NCI-H345 treated with DMSO at 0.1 percent for 48 hours (cell line): ENCODE measurements around the gene RHOXF2.
"Not testable (repeated sequence)": the region's sequence is repeated elsewhere in the genome, so short reads cannot be mapped to it uniquely, and the experiment has no call there.

ENCODE experiments used
- DNase-seq: peaks from one replicate; lab custom pipeline; 2025; ENCODE audit not compliant: unreplicated experiment; lab: John Stamatoyannopoulos, UW

RHOXF2 gene

DNA sequence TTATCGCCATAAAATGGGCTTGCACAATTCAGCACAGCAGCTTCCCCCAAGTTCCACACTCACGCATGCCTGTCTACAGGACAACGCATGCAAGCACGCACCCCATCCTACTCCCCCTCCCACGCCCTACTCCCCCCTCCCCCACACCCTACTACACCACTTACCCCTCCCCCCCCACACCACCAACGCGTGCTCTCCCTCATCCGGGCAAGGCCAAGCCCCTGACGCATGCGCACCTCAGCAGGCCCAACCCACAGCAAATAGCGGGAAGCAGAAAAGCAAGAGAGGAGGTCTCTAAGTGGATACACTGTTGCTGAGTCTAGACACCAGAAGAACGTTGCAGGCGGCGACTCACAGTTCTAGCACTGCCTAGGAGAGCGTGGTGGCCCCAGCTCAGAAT is at the start of gene RHOXF2:
Gene RHOXF2, plus strand, starts transcription at position 301 of the 400 bp plus-strand sequence. CDS start 138 bp downstream, outside the sequence.
- not testable (repeated sequence) for DNase-seq

- no peak for DNase-seq
These were observed 49.0 kb upstream of the RHOXF2 start for GRCh38 chrX:120109378-120109777.

- no peak for DNase-seq
These were observed 46.8 kb upstream of the RHOXF2 start for GRCh38 chrX:120111611-120112010.

DNA sequence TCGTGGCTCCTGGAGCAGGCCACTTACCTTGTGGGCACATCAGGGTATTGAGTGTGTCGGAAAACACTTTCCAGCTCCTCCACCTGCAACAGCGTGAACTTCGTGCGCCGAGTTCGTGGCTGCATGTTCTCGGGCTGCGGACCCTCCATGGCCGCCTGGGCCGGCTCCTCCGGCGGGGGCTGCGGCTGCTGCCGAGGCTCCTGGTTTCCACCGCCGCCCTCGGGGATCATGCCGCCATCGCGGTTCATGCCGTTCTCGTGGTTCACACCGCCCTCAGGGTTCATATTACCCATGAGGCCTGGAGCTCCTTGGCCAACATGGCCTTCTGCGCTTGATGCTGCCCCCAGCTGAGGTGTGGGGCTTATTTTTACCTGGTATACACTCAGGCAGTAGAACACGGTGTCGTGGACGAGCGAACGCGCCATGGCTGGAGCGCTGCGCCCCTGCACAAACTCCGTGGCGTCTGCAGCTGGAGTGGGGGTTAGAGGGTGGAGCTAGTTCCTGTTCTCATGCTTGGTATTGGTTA is 42.9 kb upstream of the RHOXF2 start, which contains the start of gene RHOXF1:
Gene RHOXF1, minus strand, starts transcription at position 476 of the 526 bp plus-strand sequence. Its CDS starts 51 bp downstream, at position 425.
- DNase-seq = no peak

DNA sequence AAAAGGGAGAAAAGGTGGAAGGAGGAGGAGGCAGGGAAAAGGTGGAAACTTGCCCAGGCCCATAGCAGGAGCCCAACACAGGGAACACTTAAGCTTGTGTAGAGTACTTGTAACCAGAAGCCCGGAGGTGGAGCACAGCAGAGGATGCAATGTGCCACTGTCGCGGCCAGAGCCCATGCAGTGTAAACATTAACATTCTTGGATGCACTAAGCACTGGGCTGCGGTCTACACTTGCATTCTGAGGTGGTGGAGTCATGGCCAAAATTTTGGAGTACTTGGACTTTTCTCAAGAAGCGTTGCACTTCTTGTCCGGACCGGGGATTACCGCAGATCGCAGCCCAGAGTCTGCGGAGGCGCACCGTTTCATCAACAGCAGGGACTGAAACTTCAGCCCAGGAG is 38.2 kb upstream of the RHOXF2 start:
- no peak for DNase-seq

DNA sequence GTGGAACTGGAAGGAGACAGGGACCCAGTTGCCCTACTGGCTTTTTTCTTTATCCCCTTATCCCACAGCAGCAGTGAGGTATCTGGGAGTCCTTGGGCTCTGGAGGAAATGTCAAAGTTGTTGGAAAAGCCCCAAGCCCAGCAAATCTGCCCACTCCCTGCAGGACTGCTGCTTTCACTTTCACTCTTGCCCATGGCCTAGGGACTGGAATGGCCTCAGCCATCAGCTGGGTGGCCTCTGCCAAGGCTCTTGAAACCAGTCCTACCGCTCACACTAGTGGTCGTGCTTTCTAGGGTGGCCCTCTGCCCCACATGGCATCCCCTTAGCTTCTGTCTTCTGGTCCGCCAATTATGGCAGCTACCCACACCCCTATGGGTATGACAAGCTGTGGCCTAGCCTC is 33.0 kb upstream of the RHOXF2 start:
- no peak for DNase-seq

GRCh38 chrX:120128306-120128846 is 30.0 kb upstream of the RHOXF2 start:
- DNase-seq = not testable (repeated sequence)

DNA sequence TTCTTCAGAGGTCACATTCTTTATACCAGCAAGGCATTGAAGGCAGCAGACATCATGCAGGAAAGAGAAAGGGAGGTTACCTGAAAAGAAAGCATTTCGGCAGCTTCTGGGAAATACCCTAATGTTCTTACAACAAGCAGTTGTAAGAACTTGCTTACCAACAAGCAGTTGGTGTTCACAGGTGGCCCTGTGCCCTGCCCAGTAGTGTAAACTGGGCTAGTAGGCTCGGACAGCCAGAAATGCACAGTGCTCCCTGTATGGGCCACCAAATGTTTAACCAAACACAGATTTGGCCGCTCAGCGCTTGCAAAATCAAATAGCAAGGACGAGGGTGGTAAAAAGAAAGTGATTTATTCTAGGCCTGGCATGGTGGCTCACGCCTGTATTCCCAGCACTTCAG is 22.3 kb upstream of the RHOXF2 start:
- no peak for DNase-seq

DNA sequence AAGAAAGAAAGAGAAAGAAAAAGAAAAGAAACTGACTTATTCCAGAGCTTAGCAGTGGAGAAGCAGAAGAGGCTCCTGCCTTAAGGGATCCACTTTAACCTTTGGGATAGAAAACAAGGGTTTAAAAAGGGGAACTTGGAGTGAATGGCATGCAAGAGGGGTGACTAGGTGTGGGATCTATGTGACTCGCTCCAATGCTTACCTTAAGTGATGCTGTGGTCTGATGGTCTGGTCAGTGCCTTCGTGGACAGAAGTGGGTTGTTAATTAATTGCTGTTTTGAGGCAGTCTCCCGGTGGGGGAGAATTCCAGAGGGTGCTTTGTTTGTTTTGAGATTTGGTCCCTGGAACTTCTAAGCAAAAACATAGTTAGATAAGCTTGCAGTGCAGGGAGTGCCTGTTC is 21.6 kb upstream of the RHOXF2 start:
- DNase-seq = no peak

DNA sequence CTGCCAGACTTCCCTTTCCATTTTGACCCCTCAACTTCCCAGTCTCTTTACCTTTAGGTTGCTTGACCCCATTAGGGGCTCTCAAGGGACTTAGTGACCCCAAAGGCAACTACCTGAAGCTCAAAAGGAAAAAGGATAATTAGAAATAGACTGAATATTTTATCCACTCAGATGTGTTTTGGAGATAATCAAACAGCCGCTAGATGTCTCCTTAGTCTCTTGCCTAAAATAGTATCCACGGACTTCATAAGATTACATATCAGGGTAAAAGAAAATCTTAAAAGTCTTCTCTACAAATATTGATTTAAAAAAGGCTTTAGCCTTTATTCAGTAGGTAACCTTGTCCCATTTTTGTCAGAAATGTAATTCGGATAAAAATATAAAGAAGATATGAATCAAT is 21.0 kb upstream of the RHOXF2 start:
- no peak for DNase-seq

GRCh38 chrX:120140293-120140981 is 18.0 kb upstream of the RHOXF2 start:
- no peak for DNase-seq

DNA sequence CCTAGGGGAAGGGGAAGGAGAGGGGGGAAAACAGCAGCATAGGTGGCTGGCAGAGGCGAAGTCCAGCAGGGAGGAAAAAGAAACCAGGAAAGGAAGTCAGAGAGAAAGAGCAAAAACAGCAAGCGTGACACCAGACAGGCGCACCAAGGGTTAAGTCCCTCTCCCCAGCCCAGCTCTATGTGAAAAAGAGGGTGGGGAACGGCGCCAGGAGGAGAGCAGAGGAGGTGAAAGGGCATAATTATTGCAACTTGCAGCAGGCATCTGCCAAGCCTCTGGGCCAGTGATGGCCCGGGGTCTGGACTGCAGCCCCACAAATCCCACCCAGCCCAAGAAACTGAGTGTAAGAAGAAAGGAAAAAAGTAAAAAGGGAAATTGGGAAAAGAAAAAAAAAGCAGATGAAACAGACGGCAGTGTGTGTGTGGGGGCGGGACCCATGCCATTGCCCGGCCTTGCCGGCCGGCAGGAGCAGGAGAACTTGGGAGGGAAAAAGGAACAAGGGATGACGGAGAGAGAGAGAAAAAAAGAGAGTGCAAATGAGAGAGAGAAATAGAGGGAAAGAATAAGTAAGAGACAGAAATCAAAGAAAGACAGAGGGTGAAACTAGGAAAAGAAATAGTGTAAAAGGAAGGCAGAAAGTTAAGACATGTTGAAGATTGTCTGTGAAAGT is 14.1 kb upstream of the RHOXF2 start:
- no peak for DNase-seq

DNA sequence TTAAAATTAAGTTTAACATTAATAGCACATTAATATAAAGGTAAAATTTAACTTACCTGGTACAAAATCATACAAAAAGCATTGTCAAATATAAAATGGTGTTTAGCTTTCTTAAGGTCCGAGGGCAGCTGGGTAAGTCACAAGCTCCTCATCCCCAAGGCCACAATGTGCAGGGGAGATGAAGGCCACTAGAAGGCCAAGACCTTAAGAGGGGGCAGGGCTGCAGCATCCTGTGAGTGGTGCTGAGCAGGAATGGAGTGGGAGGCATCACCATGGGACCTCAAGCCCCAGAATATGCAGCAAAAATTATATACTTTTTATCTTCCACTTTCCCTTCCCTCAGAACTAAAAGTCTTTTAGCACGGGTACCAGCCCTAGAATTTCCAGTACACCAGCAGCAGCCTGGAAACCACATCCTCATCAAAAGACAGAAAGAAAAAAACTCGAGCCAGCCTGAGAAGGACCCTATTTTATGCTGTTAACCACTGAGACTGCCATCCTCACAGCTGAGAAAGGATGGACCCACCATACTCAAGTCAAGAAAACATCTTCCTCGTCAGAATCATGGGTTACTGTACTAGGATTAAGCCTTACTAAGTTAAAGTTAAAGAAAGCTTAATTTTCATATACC is 13.0 kb upstream of the RHOXF2 start:
- DNase-seq = no peak

DNA sequence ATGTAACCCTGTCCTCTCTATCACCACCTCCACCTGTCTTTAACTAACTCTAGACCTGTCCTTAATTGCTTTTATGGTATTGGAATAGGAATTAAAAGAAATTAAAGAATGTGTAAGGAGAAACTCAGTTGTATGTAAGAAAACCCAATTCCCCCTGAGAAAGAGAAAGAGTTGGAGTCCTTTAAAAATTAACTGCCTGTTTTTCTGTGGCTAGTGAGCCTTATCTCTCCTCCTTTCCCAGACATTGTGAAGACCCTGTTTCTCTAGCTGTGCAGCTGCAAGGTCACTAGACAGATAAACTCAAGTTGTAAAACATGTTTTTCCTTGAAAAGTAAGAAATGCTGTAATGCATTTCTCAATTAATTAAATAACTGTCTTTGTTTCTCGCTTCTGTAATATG is 12.1 kb upstream of the RHOXF2 start:
- not testable (repeated sequence) for DNase-seq

- DNase-seq = no peak
These were observed 10.9 kb upstream of the RHOXF2 start for GRCh38 chrX:120147537-120147936.

GRCh38 chrX:120150109-120150744 is 8.2 kb upstream of the RHOXF2 start:
- DNase-seq = not testable (repeated sequence)

- not testable (repeated sequence) for DNase-seq
These were observed 673 bp downstream of the RHOXF2 start for GRCh38 chrX:120159086-120159485.

- DNase-seq = not testable (repeated sequence)
These were observed 34.8 kb downstream of the RHOXF2 start for GRCh38 chrX:120193254-120193653.

DNA sequence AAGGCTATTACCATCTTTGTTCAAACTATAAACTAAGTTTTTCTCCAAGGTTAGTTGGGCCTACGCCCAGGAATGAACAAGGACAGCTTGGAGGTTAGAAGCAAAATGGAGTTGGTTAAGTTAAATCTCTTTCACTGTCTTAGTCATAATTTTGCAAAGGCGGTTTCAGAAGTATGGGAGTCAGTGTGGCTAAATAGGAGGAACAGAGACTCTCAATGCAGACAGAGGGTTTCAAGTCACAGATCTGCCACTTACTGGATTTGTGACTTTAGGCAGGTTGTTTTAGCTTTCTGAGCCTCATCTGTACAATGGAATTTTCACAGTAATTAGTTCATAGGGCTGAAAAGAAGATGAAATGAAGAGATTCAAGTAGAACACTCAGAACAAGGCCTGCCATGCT is 35.3 kb downstream of the RHOXF2 start:
- DNase-seq = not testable (repeated sequence)

GRCh38 chrX:120195786-120196185 is 37.4 kb downstream of the RHOXF2 start:
- DNase-seq = not testable (repeated sequence)
